Measurements from ENCODE around the gene FMN1. TPM values are rescaled to one million over a fixed set of nuclear protein-coding genes. Genes with fewer than 3 reads are reported as not detected.

FMN1 gene
- total RNA-seq, 1 donor from 2014 or later, result 4.2 TPM

- Mint-ChIP-seq H3K9me3 (ENCODE audit: unreplicated experiment) (no peaks in the 10 kb centered on the region), H3K36me3 (ENCODE audit: unreplicated experiment) (peaks cover 4% of the 10 kb centered on the region), H3K4me1 (ENCODE audit: unreplicated experiment) (peaks cover 36% of the 10 kb centered on the region), H3K4me3 (ENCODE audit: unreplicated experiment) (no peak overlapping the region), H3K27me3 (ENCODE audit: unreplicated experiment) (no peaks in the 10 kb centered on the region), H3K27ac (ENCODE audit: unreplicated experiment) (no peak overlapping the region)
- no peak for DNase-seq (ENCODE audit: extremely low spot score, unreplicated experiment)
- TF ChIP-seq, protein P1, sequence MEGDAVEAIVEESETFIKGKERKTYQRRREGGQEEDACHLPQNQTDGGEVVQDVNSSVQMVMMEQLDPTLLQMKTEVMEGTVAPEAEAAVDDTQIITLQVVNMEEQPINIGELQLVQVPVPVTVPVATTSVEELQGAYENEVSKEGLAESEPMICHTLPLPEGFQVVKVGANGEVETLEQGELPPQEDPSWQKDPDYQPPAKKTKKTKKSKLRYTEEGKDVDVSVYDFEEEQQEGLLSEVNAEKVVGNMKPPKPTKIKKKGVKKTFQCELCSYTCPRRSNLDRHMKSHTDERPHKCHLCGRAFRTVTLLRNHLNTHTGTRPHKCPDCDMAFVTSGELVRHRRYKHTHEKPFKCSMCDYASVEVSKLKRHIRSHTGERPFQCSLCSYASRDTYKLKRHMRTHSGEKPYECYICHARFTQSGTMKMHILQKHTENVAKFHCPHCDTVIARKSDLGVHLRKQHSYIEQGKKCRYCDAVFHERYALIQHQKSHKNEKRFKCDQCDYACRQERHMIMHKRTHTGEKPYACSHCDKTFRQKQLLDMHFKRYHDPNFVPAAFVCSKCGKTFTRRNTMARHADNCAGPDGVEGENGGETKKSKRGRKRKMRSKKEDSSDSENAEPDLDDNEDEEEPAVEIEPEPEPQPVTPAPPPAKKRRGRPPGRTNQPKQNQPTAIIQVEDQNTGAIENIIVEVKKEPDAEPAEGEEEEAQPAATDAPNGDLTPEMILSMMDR (IDR thresholded peaks at IDR 0.05), result no peak
Measured at GRCh38 chr15:32803631-32804030, 390.9 kb downstream of the FMN1 start.

GRCh38 chr15:32802286-32802936, 392.1 kb downstream of the FMN1 start:
- no peaks in the 10 kb centered on the region for H3K27me3 Mint-ChIP-seq (ENCODE audit: unreplicated experiment)
- H3K27ac Mint-ChIP-seq (ENCODE audit: unreplicated experiment), result peak overlapping the region; percentile 76
- TF ChIP-seq, protein P1 (IDR thresholded peaks at IDR 0.05), result no peak
- peaks cover 4% of the 10 kb centered on the region for H3K36me3 Mint-ChIP-seq (ENCODE audit: unreplicated experiment)
- H3K4me1 Mint-ChIP-seq (ENCODE audit: unreplicated experiment), result peaks cover 36% of the 10 kb centered on the region
- DNase-seq (ENCODE audit: extremely low spot score, unreplicated experiment), result no peak
- H3K9me3 Mint-ChIP-seq (ENCODE audit: unreplicated experiment), result no peaks in the 10 kb centered on the region
- H3K4me3 Mint-ChIP-seq (ENCODE audit: unreplicated experiment), result peak overlapping the region; percentile 32

GRCh38 chr15:32799936-32800535, 394.5 kb downstream of the FMN1 start:
- H3K4me3 Mint-ChIP-seq (ENCODE audit: unreplicated experiment), result no peak overlapping the region
- TF ChIP-seq, protein P1 (IDR thresholded peaks at IDR 0.05), result no peak
- H3K27me3 Mint-ChIP-seq (ENCODE audit: unreplicated experiment), result no peaks in the 10 kb centered on the region
- H3K36me3 Mint-ChIP-seq (ENCODE audit: unreplicated experiment), result peaks cover 4% of the 10 kb centered on the region
- no peaks in the 10 kb centered on the region for H3K9me3 Mint-ChIP-seq (ENCODE audit: unreplicated experiment)
- no peak for DNase-seq (ENCODE audit: extremely low spot score, unreplicated experiment)
- H3K4me1 Mint-ChIP-seq (ENCODE audit: unreplicated experiment), result peaks cover 36% of the 10 kb centered on the region
- no peak overlapping the region for H3K27ac Mint-ChIP-seq (ENCODE audit: unreplicated experiment)

GRCh38 chr15:32796856-32797255, 397.7 kb downstream of the FMN1 start:
- no peaks in the 10 kb centered on the region for H3K9me3 Mint-ChIP-seq (ENCODE audit: unreplicated experiment)
- H3K4me1 Mint-ChIP-seq (ENCODE audit: unreplicated experiment), result peaks cover 22% of the 10 kb centered on the region
- no peak overlapping the region for H3K27ac Mint-ChIP-seq (ENCODE audit: unreplicated experiment)
- no peaks in the 10 kb centered on the region for H3K36me3 Mint-ChIP-seq (ENCODE audit: unreplicated experiment)
- DNase-seq (ENCODE audit: extremely low spot score, unreplicated experiment), result no peak
- no peak overlapping the region for H3K4me3 Mint-ChIP-seq (ENCODE audit: unreplicated experiment)
- H3K27me3 Mint-ChIP-seq (ENCODE audit: unreplicated experiment), result no peaks in the 10 kb centered on the region
- TF ChIP-seq, protein P1 (IDR thresholded peaks at IDR 0.05), result no peak

DNA sequence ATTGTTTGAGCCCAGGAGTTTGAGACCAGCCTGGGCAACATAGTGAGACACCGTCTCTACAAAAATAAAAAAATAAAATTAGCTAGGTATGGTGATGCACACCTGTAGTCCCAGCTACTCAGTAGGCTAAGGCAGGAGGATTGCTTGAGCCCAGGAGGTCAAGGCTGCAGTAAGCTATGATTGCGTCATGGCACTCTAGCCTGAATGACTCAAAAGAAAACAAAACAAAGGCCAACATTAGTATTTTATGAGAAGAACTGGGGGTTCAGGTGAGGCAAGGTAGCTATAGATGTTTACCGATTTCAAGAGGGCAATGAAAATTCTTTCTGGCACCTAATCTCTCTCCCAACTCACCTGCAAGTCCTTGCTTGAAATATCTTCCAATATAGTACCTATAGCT, 399.5 kb downstream of the FMN1 start:
- peaks cover 19% of the 10 kb centered on the region for H3K4me1 Mint-ChIP-seq (ENCODE audit: unreplicated experiment)

More for the DNA sequence above, 399.5 kb downstream of the FMN1 start:
- TF ChIP-seq, protein P1 (IDR thresholded peaks at IDR 0.05), result no peak
- no peak for DNase-seq (ENCODE audit: extremely low spot score, unreplicated experiment)
- Mint-ChIP-seq H3K27ac (ENCODE audit: unreplicated experiment) (no peak overlapping the region), H3K9me3 (ENCODE audit: unreplicated experiment) (no peaks in the 10 kb centered on the region), H3K27me3 (ENCODE audit: unreplicated experiment) (no peaks in the 10 kb centered on the region), H3K36me3 (ENCODE audit: unreplicated experiment) (no peaks in the 10 kb centered on the region), H3K4me3 (ENCODE audit: unreplicated experiment) (no peak overlapping the region)

Measured in osteocyte (in vitro differentiated cells).